Measurements from ENCODE around the gene ITGB7.

The ITGB7 gene, protein sequence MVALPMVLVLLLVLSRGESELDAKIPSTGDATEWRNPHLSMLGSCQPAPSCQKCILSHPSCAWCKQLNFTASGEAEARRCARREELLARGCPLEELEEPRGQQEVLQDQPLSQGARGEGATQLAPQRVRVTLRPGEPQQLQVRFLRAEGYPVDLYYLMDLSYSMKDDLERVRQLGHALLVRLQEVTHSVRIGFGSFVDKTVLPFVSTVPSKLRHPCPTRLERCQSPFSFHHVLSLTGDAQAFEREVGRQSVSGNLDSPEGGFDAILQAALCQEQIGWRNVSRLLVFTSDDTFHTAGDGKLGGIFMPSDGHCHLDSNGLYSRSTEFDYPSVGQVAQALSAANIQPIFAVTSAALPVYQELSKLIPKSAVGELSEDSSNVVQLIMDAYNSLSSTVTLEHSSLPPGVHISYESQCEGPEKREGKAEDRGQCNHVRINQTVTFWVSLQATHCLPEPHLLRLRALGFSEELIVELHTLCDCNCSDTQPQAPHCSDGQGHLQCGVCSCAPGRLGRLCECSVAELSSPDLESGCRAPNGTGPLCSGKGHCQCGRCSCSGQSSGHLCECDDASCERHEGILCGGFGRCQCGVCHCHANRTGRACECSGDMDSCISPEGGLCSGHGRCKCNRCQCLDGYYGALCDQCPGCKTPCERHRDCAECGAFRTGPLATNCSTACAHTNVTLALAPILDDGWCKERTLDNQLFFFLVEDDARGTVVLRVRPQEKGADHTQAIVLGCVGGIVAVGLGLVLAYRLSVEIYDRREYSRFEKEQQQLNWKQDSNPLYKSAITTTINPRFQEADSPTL

DNA sequence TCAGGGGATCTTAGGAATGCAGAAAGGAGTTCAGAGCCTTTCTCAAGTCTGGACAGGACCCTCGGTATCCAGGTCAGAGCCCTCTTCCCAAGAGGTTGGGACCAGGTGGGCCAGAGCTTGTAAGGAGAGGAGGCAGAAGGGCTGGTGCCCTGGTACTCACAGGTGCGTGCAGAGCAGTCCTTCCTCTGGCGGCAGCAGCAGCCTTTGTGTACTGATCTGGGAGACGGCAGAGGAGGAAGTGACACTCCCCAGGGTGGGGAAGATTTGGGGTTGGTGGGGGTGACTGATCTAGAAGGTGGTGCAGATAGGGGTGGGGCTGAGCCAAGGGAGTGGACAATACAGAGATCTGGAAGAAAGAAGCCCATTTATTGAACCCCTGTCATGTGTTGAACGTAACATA, at the start of gene ITGB7:
Gene ITGB7 (minus strand): TSS at position 210 of the 400 bp plus-strand sequence. CDS start 6,808 bp downstream, outside the sequence.
- DNase-seq, result peak; percentile 65

GRCh38 chr12:53255996-53256395, 48.9 kb upstream of the ITGB7 start:
- no peak for DNase-seq

DNA sequence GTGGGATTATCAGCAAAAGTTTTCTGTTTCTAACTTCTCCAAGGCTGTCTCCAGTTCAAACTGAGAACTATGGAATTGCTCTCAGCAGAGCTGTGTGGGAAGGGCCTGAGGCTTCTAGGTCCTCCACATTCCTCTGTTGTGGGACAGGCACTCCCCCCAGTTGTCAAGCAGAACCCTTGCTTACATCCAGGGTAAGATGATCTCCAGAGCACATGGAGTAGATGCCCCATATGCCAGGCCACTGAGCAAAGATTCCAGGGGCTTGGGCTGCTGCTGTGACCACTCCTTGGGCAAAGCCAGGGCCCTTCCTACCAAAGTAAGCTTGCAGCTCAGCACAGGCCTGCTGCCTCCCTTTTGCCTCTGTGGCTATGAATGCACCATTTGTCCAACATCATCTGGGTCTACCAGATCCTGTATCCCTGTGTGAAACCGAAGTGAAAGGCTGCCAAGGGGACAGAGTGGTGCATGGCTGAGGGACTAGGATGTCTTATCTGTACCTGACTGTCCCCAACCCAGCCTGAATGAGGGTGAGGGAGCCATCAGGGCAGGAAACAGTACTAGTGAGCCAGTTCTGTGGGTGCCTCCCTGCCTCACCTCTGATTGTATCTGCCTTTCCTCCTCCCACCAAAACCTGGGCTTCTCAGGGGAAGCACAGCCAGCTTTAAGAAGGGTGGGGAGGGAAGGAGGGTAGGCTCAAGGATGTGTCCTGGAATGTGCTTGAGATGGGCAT, 47.9 kb upstream of the ITGB7 start:
- DNase-seq, result no peak

DNA sequence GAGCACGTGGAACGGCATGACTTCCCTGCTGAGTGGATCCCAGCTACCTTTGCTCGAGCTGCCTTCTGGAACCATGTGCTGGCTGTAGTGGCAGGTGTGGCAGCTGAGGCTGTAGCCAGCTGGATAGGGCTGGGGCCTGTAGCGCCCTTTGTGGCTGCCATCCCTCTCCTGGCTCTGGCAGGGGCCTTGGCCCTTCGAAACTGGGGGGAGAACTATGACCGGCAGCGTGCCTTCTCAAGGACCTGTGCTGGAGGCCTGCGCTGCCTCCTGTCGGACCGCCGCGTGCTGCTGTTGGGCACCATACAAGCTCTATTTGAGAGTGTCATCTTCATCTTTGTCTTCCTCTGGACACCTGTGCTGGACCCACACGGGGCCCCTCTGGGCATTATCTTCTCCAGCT, 46.2 kb upstream of the ITGB7 start:
- no peak for DNase-seq

DNA sequence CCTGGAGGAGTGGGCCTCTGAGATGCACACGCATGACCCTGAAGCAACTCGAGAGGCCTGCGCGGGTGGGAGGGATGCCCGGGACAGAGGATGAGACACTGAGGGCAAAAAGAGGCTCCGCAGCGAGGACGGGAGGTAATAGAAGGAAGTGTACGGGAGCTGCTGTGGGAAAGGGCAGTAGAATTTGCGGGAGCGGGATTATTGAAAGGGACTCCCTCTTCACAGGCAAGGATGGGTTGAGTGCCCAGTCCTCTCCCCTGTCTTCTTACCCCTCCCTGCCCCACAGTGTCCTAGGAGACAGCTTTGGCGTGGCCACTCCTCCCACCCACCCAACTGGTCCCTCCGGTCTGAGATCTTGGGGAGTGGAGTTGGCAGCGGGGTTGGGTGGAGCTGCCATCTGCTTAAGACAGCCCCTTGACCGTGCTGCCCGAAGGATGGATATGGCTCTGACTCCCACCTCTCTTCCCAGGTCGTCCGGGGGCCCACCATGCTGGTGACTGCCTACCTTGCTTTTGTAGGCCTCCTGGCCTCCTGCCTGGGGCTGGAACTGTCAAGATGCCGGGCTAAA, 45.4 kb upstream of the ITGB7 start:
- DNase-seq, result peak; percentile 19

- DNase-seq, result peak; percentile 72
These were observed 44.7 kb upstream of the ITGB7 start for GRCh38 chr12:53251477-53252348.

DNA sequence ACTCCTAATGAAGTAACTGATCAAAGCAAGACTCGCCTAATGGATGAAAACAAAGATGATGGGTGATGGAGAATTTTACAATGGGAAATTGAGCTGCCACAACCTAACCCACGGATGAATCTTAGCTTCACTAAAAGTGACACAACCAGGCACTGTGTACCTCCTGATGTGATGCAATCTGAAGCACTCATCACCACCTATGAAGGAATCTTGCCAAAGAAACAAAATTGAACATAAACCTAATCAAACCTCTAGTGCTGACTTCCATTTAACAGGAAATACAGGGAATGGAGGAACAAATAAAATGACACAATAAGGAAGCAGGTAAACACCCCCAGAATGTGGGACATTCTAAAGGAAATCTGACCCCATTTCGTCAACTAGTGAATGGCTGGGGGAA, 38.2 kb upstream of the ITGB7 start:
- no peak for DNase-seq

DNA sequence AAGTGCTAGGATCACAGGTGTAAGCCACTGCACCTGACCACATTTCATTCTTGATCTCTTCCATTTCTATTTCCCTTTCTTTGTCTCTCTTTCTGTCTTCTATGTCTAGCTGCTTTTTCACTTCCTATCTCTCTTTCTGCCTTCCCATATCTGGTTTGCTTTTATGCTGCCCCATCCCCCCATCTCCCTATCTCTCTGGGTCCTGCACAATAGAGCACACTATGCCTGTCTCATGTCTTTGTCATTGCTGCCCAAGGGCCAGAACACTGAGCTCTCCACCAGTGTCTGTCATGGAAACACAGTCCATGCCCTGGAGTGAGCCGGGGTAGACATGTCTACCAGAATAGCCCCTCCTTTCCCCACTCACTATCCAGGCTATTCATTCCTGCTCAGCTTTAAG, 37.3 kb upstream of the ITGB7 start:
- no peak for DNase-seq

GRCh38 chr12:53241623-53242412, 34.8 kb upstream of the ITGB7 start:
- no peak for DNase-seq

GRCh38 chr12:53239643-53240258, 32.7 kb upstream of the ITGB7 start:
- DNase-seq, result no peak

GRCh38 chr12:53236443-53237111, 29.5 kb upstream of the ITGB7 start:
- peak; percentile 69 for DNase-seq

GRCh38 chr12:53235742-53236442, 28.8 kb upstream of the ITGB7 start:
- peak; percentile 41 for DNase-seq

GRCh38 chr12:53235164-53235563, 28.1 kb upstream of the ITGB7 start:
- no peak for DNase-seq

DNA sequence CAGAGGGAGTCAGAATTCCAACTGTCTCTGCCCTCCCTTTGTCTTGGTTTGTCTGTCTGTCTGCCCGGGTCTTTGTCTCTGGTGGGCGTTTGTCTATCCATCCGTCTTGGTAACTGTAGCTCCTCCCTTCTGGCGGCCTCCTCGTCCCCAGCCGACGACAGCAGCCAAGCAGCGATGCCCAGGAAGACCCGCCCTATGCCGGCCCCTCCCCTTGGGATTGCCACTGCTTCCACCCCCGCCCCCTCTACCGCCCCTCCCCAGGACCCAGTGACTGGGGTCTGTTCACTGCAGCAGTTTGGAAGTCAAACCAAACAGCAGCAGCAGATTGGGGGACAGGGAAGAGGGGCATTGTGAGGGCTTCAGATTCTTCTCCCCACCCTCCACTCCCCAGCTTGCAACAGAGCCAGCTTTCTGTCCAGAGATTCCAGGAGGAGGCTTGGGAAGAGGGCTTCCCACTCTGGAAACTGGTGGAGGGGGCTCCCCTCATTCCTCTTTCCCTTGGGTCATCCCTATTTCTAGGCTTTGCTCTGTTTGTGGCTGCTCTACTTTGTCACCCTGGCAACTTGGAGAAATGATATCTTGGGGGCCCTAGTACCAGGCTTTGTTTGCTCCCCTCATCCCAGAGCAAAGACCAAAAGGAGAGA, 27.3 kb upstream of the ITGB7 start:
- DNase-seq, result peak; percentile 28

GRCh38 chr12:53233671-53234121, 26.6 kb upstream of the ITGB7 start:
- DNase-seq, result no peak

- peak; percentile 56 for DNase-seq
These were observed 25.8 kb upstream of the ITGB7 start for GRCh38 chr12:53232646-53233461.

DNA sequence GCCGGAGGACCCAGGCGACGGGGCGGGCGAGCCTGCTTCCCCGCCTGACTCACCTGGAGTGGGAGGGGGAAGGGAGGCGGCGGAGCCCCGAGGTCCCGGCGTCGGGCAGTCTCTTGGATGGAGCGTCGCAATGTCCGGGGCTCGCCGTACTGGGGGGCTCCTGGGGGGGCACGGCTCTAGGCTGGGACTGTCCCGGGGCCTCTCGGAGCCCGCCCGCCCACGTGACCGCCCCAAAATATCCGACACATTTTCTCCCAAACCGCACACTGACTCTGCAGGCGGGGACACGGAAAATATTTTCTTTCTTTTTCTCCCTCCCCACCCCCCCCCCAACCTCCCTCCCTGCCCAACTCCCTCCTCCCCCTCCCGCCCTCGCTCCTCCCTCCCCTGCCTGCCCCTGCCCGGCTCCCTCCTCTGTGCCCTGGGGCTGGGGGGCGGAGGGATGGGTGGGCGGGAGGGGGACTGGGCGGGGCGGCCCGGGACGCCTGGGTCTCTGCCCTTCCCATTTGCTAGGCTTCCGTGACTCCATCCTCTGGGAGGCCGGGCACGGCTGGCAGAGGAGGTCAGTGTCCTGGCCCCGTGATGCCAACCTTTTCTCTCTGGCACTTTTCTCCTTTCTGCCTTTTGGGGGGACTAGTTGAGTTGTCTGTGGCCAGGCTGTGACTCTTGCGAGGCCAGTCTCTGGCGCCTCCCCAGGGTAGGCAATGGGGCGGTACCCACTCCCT, 25.0 kb upstream of the ITGB7 start, which contains the start of gene RARG:
Gene RARG (minus strand): TSS at position 289 of the 725 bp plus-strand sequence. CDS start 4,664 bp downstream, outside the sequence.
- DNase-seq, result peak; percentile 78

Measured in activated naive CD4-positive, alpha-beta T cell treated with Interleukin-2 at 50 U/mL for 16 hours (primary cell).